Occipital lobe (tissue), 2 donors: ENCODE measurements around the gene TNFRSF25. TPM values are rescaled to one million over a fixed set of nuclear protein-coding genes. Genes with fewer than 3 reads are reported as not detected.
"Not testable (repeated sequence)": the region's sequence is repeated elsewhere in the genome, so short reads cannot be mapped to it uniquely, and the experiment has no call there.

Source experiments
- DNase-seq: peaks from one replicate; lab custom pipeline; 2025; lab: John Stamatoyannopoulos, UW
- total RNA-seq: library from RNA; depleted of rRNA; stranded (reverse); fragments of >200 nt; gene quantifications from one replicate; pipeline ENCODE4 v1.2.3, GENCODE V29; 2014

The TNFRSF25 gene
- total RNA-seq, 1 donor from 2014 or later, result 9.5 TPM

DNA sequence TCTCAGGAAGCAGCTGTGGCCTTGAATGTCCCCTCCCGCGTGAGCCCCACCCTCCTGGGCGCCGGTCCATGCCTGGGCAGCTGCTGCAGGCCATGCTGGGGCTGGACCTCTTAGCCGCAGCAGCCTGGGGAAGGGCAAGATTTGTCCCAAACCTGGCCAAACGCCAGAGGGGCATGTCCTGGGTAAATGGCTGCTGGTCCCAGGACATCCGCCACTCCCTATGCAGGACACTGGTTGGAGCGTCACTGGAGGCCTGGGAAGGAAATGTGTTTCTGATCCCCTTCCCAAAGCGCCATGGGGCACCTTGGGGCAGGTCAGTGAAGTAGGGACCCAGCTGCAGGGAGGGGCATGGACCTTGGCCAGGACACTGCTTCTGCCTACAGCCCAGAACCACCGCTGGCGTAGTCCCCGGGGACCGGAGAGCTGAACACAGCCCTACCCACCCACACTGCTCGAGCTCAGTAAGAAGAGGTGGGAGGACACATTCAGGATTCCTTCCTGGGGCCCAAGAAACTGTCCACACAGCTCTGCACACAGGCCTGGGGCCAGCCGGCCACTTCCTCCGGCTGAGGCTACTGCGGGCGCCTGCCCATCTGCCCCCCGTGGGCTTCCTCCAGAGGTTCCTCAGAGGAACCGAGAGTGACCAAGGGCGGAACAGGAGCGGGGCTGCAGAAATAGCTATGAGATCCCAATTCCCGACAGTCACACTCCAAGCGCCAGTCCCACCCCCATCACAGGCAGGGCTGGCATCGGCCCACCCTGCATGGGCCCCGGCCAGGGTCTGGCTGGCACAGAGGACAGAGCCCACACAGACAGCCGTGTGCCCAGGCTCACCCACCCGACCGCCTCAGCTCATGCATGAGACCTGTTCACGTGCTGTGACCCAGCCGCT lies 36.3 kb upstream of the TNFRSF25 start:
- peak; percentile 68 for DNase-seq

DNA sequence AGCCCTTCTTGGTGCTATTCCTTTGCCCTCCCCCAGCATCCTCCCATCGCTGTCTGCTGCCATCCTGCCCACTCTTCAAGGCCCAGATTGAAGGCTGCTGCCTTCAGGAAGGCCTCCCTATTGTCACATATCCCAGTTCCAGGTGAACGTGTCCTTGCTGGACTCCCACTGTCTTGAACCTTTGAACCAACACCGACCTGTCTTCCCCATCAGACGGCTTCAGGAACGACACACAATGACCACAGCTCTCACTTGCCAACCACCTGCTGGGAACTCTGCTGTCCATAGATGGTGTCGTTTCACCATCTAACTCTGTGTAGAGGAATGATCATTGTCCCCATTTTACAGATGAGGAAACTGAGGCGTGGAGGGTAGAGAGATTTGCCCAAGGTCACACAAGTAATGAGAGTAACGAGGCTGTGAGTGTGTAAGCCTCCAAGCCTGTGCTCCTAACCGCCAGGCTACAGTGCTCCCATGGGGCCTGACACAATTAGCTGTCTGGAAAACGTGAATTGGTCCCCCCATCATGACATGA lies 35.4 kb upstream of the TNFRSF25 start:
- DNase-seq, result no peak

DNA sequence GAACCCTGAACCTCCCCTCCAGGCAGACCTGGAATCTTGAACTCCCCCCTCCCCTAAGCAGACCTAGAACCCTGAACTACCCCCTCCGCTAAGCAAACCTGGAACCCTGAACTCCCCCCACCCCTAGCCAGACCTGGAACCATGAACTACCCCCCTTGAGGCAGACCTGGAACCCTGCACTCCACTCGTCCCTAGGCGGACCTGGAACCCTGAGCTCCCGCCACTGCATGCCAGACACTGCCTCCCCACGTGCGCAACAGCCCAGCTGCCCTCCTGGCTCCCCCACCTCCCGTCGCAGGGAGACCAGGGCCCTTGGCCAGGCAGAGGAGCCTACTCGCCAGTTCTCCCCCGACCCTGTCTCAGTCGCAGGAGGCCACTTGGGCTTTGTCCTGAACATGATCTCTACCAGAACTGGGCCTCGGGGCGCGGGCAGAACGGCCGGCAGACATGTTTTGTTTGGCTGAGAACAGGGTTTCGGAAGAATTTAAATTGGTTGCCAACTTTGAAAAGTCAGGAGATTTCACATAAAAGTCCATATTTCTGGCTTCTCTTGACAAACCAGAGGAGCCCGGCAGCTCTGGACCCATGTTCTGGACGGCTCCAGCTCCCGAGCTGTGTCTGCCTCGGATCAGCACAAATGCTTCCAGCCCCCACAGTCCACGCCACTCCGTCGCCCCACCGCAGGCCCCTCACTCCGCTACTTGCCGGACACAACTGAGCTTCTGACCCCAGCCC lies 34.7 kb upstream of the TNFRSF25 start:
- no peak for DNase-seq

DNA sequence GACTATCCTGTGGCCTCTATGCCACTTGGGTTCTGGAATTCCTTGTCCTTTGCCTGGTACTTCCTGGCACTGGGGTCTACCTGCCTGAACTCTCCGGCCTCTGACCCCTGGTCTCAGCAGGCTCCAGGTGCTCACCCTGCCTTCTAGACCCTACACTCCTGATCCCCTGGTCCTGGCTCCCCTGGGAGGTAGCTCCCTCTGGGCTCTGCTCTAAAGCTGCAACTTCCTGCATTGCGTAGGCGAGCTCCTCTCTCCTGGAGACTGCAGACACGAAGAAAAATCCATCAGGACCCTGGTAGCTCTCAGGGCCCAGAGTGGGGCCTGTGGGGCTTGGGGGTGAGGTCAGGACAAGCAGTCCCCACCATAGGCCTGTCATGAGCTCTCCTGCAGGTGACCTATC lies 33.3 kb upstream of the TNFRSF25 start:
- no peak for DNase-seq

DNA sequence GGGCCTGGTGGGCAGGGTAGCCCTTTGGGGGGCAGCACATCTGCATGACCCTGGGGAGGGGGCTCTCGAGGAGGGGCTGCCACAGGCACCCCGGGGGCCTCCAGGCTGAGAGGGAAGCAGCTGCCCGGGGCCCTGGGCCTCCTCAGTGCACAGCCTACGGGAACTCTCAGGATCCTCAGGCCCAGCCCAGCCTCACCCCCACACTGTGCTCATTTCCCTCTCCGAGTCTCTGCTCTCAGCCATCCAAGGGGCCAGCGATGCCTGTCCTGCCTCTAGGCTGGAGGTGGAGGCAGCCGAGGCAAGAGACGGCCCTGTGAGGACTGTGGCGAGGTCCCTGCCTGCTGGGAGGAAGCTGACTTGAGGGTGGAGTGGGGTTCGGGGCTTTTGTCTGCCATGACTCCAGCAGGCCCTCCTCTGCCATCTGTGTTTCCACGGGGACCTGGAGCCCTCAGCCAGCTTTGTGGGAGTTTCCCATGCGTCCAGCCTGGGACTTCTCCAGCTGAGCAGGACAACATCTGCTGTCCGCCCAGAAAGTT lies 32.7 kb upstream of the TNFRSF25 start:
- DNase-seq, result no peak

DNA sequence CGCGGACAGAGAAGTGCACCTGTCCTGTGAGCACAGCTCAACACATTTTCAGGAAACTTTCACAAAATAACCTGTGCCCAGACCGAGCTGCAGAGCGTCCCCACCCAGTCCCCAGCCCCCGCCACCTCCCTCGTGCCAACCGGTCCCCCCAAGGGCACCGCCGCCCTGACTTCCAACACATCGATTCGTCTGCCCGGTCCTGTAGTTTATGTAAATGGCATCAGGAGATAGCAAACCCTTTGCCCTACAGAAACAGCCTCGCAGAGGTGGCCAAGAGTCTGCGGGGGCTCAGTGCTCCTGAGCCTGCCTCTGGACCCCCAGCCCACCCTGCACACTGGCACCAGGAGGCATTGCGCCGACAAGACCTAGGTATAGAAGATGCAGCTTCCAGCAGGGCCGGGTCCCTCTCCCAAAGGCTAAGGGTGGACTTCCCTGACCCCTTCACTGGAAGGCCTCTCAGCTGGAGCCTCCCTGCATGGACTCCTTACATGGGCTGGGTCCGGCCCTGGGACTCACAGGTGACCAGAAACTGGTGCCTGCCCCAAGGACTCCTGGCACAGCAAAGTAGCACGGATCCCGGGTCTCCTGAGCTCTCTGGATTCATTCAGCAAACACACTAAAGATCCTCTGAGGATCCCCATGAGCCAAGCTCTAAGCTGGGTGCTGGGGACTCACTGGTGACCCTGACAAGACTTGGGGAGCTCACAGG lies 32.0 kb upstream of the TNFRSF25 start:
- no peak for DNase-seq

DNA sequence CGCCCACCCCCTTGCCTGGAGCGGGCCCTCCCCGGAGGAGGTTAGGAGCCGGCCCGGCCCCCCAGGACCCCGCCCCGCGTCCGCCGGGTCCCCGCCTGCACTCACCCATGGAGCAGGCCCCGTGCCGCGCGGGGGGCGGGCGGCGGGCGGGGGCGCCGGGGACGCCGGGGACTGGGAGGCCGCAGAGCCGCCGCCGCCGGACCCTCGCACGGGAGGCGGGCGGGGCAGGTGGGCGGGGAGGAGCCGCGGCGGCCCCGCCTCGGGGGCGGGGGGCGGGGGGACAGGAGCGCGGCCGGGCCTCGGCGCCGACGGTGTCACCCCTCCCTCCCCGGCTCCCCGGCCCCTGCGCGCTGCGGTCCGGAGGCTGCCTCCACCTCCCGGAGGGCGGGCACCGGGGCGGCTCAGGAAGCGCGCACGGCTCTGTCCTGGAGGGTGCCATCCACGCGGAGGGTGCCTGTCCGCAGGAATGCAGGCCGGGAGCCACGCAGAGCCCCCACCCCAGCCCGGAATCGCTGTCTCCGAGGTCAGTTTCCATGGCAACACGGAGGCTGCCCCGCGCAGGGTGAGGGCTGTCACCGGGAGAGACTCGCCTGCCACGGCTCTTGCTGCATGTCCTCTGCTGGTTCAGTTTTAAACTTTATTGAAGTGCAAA lies 31.4 kb upstream of the TNFRSF25 start:
- no peak for DNase-seq

DNA sequence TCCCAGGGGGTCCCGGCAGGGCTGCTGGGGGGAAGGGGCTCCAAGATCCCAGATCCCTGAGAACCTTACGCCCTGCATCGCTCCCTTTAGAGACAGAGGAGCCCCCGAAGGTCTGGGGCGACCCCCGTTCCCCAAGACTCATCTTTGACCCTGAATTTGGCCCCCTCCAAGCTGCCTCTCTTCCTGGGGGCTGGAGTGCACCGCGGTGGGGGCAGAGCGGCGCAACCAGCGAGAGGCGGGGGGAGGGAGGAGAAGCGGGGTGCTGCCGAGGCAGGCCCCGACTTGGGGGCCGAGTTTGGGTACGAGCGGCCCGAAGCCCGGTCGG lies 30.9 kb upstream of the TNFRSF25 start:
- DNase-seq, result no peak

DNA sequence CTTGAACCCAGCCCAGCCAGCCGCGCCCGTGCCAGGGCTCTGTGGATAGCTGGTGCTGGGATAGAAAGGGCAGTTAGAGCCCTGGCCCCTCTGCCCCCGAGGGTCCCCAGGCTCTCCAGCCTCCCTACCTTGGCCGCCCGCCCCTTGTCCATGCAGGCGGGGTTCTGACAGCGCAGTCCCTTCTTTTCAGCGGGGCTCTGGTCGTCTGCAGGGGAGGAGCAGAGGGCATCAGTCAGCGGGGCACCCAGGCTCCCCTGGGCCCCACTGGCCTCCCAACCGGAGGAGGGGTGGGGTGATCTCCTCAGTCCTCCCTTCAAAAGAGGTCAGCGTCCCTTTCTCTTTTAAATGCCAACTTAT lies 30.4 kb upstream of the TNFRSF25 start:
- no peak for DNase-seq

DNA sequence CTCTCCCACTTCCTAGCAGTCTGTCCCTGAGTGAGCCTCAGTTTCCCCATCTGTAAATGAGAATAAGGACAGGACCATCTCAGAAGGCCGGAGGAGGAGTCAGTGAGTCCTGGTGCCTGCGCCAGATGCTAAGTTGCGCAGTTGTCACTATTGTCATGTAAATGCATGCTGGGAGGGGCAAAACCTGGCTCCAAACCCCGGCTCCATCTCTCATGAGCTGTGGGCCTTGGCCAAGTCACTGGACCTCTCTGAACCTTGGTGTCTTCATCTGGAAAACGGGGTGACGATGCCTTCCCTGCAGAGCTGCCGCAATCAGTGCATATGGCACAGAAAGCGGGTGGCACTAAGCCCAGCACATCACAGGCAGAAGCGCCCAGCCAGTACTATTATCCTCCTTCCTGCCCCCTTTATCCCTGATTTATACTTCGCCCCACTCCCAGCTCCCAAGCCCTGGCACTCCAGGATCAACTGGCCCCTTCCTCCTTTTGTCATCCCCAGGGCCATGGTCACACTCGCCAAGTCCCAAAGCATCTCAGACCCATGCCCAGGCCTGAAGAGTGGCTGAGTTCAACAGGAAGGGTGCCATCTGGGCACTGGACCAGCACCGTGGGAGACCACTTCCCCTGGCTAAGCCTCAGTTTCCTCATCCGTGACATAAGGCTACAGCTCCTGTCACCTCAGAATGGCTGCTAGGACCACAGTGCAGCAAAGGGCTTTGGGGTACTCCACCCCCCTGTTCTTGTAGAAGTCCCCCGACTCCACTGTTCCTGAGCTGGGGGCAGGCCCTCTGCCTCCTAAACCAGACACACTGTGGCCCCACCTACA lies 29.8 kb upstream of the TNFRSF25 start:
- DNase-seq, result no peak

DNA sequence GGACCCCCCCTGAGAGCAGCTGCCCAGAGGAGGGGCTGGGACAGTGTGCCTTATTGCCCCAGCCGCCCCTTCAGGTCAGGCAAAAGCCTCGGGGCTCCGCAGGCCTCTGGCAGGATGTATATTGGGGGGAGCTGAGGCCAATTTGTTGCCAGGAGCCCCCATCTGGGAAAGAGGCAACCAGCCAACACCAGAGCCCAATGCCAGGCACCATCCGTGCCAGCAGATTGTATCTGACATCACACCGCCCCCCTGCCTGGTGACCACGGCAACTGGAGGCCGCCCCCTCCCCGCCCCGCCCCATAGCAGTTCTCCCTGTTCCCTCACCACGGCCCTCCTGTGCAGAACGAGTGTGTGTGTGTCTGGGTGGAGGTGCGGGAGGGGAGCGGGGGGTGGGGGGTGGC lies 29.1 kb upstream of the TNFRSF25 start:
- peak; percentile 44 for DNase-seq

DNA sequence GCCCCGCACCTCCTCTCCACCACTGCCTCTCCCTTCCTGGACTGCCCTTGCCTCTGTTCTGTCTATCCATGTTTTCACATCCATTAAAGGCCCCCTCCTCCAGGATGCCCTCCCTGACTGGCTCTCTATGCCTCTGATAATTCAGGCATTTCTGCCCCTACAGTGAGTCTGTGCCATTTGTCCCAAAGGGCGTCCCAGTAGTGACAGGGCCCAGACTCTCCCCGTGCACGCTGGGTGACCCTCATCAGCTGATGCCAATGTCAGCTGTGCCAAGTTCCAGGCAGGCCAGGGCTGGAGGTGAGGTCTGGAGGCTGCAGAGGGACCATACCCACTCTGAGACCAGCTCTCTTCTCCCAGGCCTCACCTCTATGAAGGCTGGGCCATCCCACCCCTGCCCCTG lies 28.7 kb upstream of the TNFRSF25 start:
- no peak for DNase-seq

DNA sequence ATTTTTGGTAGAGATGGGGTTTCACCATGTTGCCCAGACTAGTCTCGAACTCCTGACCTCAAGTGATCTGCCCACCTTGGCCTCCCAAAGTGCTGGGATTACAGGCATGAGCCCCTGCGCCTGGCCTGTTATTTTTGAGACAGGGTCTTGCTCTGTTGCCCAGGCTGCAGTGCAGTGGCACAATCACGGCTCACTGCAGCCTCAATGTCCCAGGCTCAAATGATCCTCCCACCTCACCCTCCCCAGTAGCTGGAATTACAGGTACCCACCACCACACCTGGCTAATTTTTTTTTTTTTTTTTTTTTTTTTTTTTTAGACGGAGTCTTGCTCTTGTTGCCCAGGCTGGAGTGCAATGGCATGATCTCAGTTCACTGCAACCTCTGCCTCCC lies 27.9 kb upstream of the TNFRSF25 start:
- DNase-seq, result not testable (repeated sequence)

DNA sequence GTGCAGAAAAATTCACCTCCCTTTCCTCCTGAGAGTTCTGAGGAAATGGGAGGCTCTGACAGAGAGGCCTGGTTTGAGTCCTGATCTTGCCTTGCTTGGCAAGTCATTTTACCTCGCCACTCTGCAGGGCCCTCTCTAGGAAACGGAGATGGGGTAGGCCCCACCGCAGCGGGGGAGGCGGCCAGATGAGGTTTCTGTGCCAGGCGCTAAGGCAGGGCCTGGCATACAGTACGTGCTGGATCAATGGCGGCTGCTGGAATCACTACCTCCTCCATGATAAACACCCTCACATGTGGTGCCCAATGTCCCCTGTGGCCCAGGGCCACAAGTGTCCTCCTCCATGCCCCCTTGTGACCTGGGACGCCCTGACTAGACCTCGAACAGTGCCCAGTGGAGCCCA lies 26.0 kb upstream of the TNFRSF25 start:
- no peak for DNase-seq

DNA sequence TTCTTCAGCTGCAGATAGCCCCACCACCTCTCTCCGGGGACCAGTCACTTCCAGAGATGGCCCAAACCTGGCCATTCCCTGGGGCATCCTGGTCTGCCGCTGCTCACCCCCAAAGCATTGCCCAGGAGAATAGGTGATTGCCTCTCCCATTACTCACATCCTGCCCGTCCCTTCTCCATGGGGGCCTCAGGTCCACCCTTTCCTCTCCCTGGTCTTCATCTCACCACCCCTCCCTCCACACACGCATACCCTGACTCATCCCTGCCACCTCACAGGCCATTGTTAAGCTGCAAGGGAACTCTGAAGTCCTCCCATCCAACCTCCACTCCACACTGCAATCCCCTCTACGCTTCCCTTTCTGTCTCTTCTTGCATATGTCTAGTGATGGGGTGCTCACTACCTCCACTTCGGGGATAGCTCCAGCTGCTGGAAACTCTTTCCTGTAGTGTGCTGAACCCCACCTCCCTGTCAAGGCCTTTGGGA lies 25.5 kb upstream of the TNFRSF25 start, which contains the start of gene PLEKHG5:
Gene PLEKHG5, minus strand, starts transcription at position 188 of the 483 bp plus-strand sequence. CDS start 14,096 bp downstream, outside the sequence.
- no peak for DNase-seq

DNA sequence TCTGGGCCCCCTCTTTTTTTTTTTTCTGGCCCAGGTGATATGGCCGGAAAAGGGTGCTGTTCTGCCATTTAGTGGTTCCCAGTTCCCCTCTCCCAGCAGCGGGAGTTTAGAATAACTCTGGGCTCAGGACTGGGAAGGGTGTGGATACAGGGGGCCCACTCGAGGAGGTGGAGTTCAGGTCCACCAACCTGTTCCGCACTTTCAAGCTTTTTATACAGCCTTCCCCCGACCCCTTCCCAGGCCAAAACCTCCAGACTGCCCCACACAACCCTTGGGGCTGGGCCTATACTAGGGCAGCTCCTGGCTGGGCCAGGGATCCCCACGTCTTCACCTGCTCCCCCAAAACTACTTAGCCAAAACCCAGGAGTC lies 25.1 kb upstream of the TNFRSF25 start:
- DNase-seq, result no peak

DNA sequence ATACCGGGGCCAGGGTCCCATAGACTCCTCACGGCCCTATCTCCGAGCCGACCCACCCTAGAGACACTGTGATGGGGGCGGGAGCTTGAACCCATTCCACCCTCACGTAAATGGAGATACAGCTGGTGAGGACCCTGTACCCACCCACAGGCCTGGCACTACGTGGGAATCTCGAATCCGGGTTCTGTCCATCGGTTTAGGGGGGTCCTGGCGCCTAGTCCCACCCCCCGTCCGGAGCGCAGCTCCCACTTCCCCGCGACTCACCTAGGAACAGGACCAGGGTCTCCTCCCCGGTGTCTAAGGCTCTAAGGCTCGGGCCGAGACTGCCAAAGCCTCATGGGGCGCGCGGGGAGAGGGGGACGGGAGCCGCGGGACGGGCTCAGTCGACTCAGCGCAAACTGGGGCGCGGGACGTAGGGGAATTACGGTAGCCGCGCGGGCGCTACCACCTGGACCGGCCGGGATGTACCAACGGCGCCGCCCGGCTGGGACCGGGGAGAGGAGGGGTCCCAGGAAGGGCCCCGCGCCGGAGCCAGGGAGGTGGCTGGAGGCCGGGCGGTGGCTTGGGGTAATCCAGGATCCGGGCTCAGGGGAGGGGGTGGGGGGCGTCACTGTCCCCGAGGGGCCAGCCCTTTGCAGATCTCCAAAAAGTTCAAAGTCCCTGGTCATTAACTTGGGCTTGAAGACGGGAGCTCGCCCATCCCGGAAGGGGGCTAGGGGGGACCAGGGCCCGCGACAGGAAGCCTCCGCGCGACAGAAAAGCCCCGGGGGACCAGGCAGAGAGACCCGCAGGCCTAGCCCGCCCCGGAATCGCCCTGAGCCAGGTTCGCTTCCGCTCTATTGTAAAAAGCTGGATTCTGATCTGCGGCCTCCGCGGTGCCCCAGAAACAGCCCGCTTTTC lies 24.5 kb upstream of the TNFRSF25 start:
- DNase-seq, result no peak

DNA sequence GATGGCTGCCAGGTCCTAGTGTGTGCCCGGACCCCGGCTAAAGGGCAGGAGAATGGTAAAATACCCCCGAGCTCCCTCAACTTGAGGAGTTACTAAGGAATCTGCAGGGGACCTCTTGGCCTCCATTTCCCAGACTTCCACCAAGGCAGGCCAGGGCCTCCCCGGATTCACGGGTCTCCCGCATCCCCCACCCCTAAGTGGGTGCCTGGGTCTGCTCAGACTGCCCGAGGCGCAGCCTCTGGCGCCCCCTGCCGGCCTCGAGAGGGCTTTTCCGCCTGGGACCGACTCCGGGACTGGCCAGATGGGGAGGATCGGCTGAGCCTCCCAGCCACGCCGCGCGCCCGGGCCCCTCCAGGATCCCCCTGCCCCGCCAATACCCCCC lies 23.8 kb upstream of the TNFRSF25 start:
- peak; percentile 38 for DNase-seq

DNA sequence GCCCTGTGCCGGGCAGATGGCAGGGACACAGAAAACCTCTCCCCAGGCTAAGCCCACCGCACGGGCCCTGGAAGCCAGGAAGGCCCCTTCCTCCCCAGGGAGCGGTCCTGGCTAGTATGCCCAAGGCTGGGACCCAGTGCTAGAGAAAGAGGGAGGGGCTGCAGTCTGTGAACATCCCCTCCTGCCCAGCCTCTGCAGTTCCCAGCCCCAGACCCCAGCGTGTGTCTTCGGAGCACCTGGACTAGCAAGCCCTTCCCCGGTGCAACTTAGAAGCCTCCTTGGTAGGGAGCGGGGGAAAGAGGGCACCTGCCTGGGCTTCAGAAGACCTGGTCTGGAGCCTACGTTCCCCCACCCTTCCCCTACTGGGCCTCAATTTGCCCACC lies 23.4 kb upstream of the TNFRSF25 start:
- no peak for DNase-seq
